Stimulated activated CD4-positive, alpha-beta T cell treated with anti-CD3 and anti-CD28 coated beads, Interleukin-4, amount 100 ng/mL, for 4 hours (primary cell): ENCODE measurements around the gene TNFRSF8.

Experiments
- DNase-seq, 2 experiments: peaks; one replicate each; pipeline ENCODE4 v3.0.0-alpha.2; 2020

Gene TNFRSF8

GRCh38 chr1:12177156-12177998, 114.3 kb downstream of the TNFRSF8 start:
- DNase-seq, result no peak

GRCh38 chr1:12177999-12178441, 114.9 kb downstream of the TNFRSF8 start:
- peak; percentile 96 to 98 for DNase-seq

- DNase-seq, result no peak
Measured at GRCh38 chr1:12178511-12178910, 115.4 kb downstream of the TNFRSF8 start.

GRCh38 chr1:12179111-12179519, 116.0 kb downstream of the TNFRSF8 start:
- peak; percentile 69 to 88 for DNase-seq

- DNase-seq, result no peak
Measured at GRCh38 chr1:12179676-12180075, 116.6 kb downstream of the TNFRSF8 start.

GRCh38 chr1:12180315-12180714, 117.2 kb downstream of the TNFRSF8 start:
- no peak for DNase-seq

GRCh38 chr1:12180903-12181302, 117.8 kb downstream of the TNFRSF8 start:
- DNase-seq, result no peak

- no peak for DNase-seq
Measured at GRCh38 chr1:12181568-12181967, 118.5 kb downstream of the TNFRSF8 start.

- DNase-seq, result no peak
Measured at GRCh38 chr1:12182410-12182984, 119.4 kb downstream of the TNFRSF8 start.

- no peak for DNase-seq
Measured at GRCh38 chr1:12183095-12183794, 120.1 kb downstream of the TNFRSF8 start.

GRCh38 chr1:12184008-12184681, 121.0 kb downstream of the TNFRSF8 start:
- no peak for DNase-seq

- no peak for DNase-seq
Measured at GRCh38 chr1:12185036-12185917, 122.2 kb downstream of the TNFRSF8 start.

- DNase-seq, result no peak
Measured at GRCh38 chr1:12185918-12186678, 123.0 kb downstream of the TNFRSF8 start.

- no peak for DNase-seq
Measured at GRCh38 chr1:12186679-12186985, 123.5 kb downstream of the TNFRSF8 start.

GRCh38 chr1:12188115-12188514, 125.0 kb downstream of the TNFRSF8 start:
- DNase-seq, result no peak

- no peak for DNase-seq
Measured at GRCh38 chr1:12188657-12189327, 125.7 kb downstream of the TNFRSF8 start.

GRCh38 chr1:12189328-12189682, 126.2 kb downstream of the TNFRSF8 start:
- no peak for DNase-seq

GRCh38 chr1:12191242-12192032, 128.3 kb downstream of the TNFRSF8 start:
- DNase-seq, result no peak
